MCF 10A (cell line): ENCODE data around the gene GPC4. TPM values are rescaled to one million over a fixed set of nuclear protein-coding genes. Genes with fewer than 3 reads are reported as not detected.
"Not testable (repeated sequence)": the region's sequence is repeated elsewhere in the genome, so short reads cannot be mapped to it uniquely, and the experiment has no call there.

Source experiments
- BruUV-seq: library from RNA; stranded (reverse); fragments of 400-500 nt; replicated peaks from 2 replicates; lab custom pipeline; 2021; lab: Mats Ljungman, UMichigan
- CTCF ChIA-PET: fragments of 300-600 bp; sonication (Branson Sonifier 250); formaldehyde crosslinking; extraction: SDS; loops from one replicate; lab custom pipeline; 2021; ENCODE audit warnings: antibody characterized with exemption, inconsistent platforms; lab: Yijun Ruan, JAX
- POLR2A ChIA-PET: fragments of 300-600, 350-650 bp; sonication (Branson Sonifier 250); formaldehyde crosslinking; extraction: SDS; loops from one replicate; lab custom pipeline; 2020; ENCODE audit warnings: antibody characterized with exemption, inconsistent platforms; lab: Yijun Ruan, JAX
- DNase-seq: peaks from one replicate; pipeline ENCODE4 v3.0.0-alpha.2; 2018; ENCODE audit not compliant: unreplicated experiment
- H3K27ac Mint-ChIP-seq: one replicate; pipeline ENCODE4 v1.8.0; 2022; ENCODE audit warnings: mild to moderate bottlenecking, low read depth, mixed read lengths; ENCODE audit not compliant: unreplicated experiment
- H3K27me3 Mint-ChIP-seq: one replicate; pipeline ENCODE4 v1.8.0; 2022; ENCODE audit warnings: mixed read lengths; ENCODE audit not compliant: insufficient read depth, unreplicated experiment
- H3K36me3 Mint-ChIP-seq: one replicate; pipeline ENCODE4 v1.8.0; 2022; ENCODE audit warnings: mild to moderate bottlenecking, moderate library complexity, mixed read lengths; ENCODE audit not compliant: insufficient read depth, unreplicated experiment
- H3K4me1 Mint-ChIP-seq: one replicate; pipeline ENCODE4 v1.8.0; 2022; ENCODE audit warnings: mixed read lengths; ENCODE audit not compliant: insufficient read depth, unreplicated experiment
- H3K4me3 Mint-ChIP-seq: one replicate; pipeline ENCODE4 v1.8.0; 2022; ENCODE audit warnings: mild to moderate bottlenecking, moderate library complexity, mixed read lengths; ENCODE audit not compliant: unreplicated experiment
- H3K9me3 Mint-ChIP-seq: one replicate; pipeline ENCODE4 v1.8.0; 2022; ENCODE audit warnings: mixed read lengths; ENCODE audit not compliant: unreplicated experiment
- intact Hi-C: fragments of 100-400 bp; cut with micrococcal nuclease; formaldehyde crosslinking; loops from 2 replicates; pipeline ENCODE4 v1.14.1; 2022
- total RNA-seq: library from RNA; stranded (reverse); gene quantifications from 2 replicates; pipeline ENCODE4 v1.2.3, GENCODE V29; 2022
- TF ChIP-seq, protein P1 (sequence below): fragments of 200-600 bp; IDR thresholded peaks from one replicate; pipeline ENCODE4 v1.8.0; 2022; ENCODE audit warnings: antibody characterized with exemption, mild to moderate bottlenecking; ENCODE audit not compliant: unreplicated experiment

Gene GPC4
- total RNA-seq, 1 experiment from 2014 or later, result 1.4 TPM

DNA sequence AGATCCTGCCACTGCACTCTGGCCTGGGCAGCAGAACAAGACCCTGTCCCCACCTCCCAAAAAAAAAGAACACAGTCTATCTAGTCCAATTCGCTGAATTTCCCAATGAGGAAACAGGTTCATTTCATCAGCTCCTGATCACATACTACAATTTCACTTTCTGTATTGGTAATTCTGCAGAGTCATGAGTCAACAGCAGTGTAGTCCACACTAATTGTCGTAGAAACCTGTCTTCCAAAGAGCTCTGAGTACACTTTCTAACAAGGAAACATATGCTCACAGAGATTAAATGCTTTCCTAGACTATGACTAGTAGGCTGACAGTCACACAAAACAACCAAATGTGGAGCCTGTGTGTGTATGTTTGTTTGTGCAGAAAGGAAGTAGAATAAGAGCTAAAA lies 91.9 kb downstream of the GPC4 start:
- H3K4me3 Mint-ChIP-seq, result no peak overlapping the region
- H3K36me3 Mint-ChIP-seq, result no peaks in the 10 kb centered on the region
- BruUV-seq, result no TSS peak
- TF ChIP-seq, protein P1, sequence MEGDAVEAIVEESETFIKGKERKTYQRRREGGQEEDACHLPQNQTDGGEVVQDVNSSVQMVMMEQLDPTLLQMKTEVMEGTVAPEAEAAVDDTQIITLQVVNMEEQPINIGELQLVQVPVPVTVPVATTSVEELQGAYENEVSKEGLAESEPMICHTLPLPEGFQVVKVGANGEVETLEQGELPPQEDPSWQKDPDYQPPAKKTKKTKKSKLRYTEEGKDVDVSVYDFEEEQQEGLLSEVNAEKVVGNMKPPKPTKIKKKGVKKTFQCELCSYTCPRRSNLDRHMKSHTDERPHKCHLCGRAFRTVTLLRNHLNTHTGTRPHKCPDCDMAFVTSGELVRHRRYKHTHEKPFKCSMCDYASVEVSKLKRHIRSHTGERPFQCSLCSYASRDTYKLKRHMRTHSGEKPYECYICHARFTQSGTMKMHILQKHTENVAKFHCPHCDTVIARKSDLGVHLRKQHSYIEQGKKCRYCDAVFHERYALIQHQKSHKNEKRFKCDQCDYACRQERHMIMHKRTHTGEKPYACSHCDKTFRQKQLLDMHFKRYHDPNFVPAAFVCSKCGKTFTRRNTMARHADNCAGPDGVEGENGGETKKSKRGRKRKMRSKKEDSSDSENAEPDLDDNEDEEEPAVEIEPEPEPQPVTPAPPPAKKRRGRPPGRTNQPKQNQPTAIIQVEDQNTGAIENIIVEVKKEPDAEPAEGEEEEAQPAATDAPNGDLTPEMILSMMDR, result no peak
- no peak overlapping the region for H3K27ac Mint-ChIP-seq
- CTCF ChIA-PET, result interaction anchor here (0.6 to 3.1 kb wide), 5 partner anchors 10 to 337 kb away, joined by 3 to 18 read pairs (median 3); no protein-coding TSS in a partner anchor
- no peaks in the 10 kb centered on the region for H3K9me3 Mint-ChIP-seq
- intact Hi-C loops, result no loop called here
- peaks cover 57% of the 10 kb centered on the region for H3K27me3 Mint-ChIP-seq
- DNase-seq, result no peak
- POLR2A ChIA-PET, result interaction anchor here (0.6 kb wide), 1 partner anchor 11 kb away, joined by 3 read pairs; no protein-coding TSS in a partner anchor
- H3K4me1 Mint-ChIP-seq, result no peaks in the 10 kb centered on the region

DNA sequence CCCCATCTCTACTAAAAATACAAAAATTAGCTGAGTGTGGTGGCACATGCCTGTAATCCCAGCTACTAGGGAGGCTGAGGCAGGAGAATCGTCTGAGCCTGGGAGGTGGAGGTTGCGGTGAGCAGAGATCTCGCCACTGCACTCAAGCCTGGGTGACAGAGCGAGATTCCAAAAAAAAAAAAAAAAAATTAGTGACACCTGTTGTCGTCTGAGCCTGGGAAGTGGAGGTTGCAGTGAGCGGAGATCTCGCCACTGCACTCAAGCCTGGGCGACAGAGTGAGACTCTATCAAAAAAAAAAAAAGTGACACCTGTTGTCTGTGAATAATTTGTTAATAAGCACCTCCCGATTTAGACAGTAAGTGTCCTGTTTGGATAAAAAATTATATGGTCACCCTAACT lies 93.0 kb downstream of the GPC4 start:
- H3K36me3 Mint-ChIP-seq, intact Hi-C loops, CTCF ChIA-PET, H3K4me1 Mint-ChIP-seq, H3K27ac Mint-ChIP-seq, H3K9me3 Mint-ChIP-seq, POLR2A ChIA-PET, H3K4me3 Mint-ChIP-seq, DNase-seq, BruUV-seq: not testable (repeated sequence)
- H3K27me3 Mint-ChIP-seq, result peaks cover 63% of the 10 kb centered on the region

DNA sequence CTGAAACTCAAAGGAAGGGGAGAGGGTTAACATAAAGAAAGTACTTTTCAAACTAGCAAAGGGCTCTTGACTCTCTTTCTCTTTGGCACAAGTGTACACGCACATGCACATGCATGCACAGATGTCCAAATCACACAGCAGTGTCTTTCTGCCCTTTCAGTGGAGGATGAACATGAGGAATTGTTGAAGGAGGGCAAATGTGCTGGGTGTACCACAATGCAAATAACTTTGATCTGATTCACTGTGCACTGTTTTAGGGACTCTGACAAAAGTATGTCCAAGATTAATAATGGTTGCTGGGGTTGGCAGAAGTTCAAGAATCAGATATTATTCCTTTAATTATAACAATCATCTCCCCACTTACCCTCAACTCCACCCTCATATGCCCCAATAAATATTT lies 93.8 kb downstream of the GPC4 start:
- peaks cover 71% of the 10 kb centered on the region for H3K27me3 Mint-ChIP-seq
- H3K27ac Mint-ChIP-seq, result no peak overlapping the region
- no peaks in the 10 kb centered on the region for H3K9me3 Mint-ChIP-seq
- no TSS peak for BruUV-seq
- intact Hi-C loops, result no loop called here
- ChIA-PET POLR2A (no interaction called here), CTCF (interaction anchor here (0.6 to 1.3 kb wide), 2 partner anchors 12 to 283 kb away, joined by 4 to 6 read pairs; no protein-coding TSS in a partner anchor)
- no peaks in the 10 kb centered on the region for H3K36me3 Mint-ChIP-seq
- no peak for DNase-seq
- H3K4me1 Mint-ChIP-seq, result no peaks in the 10 kb centered on the region
- no peak overlapping the region for H3K4me3 Mint-ChIP-seq
- TF ChIP-seq, protein P1, result no peak

DNA sequence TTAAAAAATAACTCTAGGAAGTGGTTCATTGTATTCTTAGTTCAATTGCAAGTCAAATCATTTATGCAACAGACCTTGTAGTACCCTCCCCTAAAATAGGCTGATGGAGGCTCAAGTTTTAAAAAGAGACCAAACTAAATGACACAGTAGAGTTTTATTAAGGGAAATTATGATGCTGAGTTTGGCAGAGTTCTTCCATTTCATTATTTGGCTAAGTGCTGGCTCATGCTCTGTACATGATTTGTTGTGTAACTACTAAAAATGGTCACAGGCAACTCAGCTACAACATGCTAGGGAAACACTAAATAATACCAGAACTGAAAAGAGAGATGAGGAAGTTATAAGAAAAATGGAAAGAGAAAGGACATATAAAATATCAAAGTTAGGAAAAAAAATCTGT lies 101.0 kb downstream of the GPC4 start:
- H3K9me3 Mint-ChIP-seq, result no peaks in the 10 kb centered on the region
- H3K36me3 Mint-ChIP-seq, result no peaks in the 10 kb centered on the region

More for the DNA sequence above, 101.0 kb downstream of the GPC4 start:
- BruUV-seq, result no TSS peak
- H3K4me3 Mint-ChIP-seq, result no peak overlapping the region
- intact Hi-C loops, result no loop called here
- H3K27me3 Mint-ChIP-seq, result peaks cover 62% of the 10 kb centered on the region
- H3K4me1 Mint-ChIP-seq, result no peaks in the 10 kb centered on the region
- POLR2A ChIA-PET, result no interaction called here
- TF ChIP-seq, protein P1, result no peak
- DNase-seq, result no peak
- no peak overlapping the region for H3K27ac Mint-ChIP-seq
- CTCF ChIA-PET, result interaction anchor here (0.7 kb wide), 1 partner anchor 342 kb away, joined by 3 read pairs; no protein-coding TSS in a partner anchor
